RWPE1 (cell line): ENCODE data around the gene UBE2G2.

ENCODE experiments used
- CTCF ChIA-PET: fragments of 350-600 bp; sonication (Branson Sonifier 250); formaldehyde crosslinking; extraction: SDS; loops from one replicate; lab custom pipeline; 2021; lab: Yijun Ruan, JAX
- POLR2A ChIA-PET: fragments of 400-600 bp; formaldehyde crosslinking; extraction: SDS; loops from one replicate; lab custom pipeline; 2020; ENCODE audit warnings: antibody characterized with exemption; ENCODE audit not compliant: low non-redundant PET; lab: Yijun Ruan, JAX
- DNase-seq: peaks from one replicate; pipeline ENCODE4 v3.0.0; 2012; ENCODE audit warnings: low spot score
- H3K27ac ChIP-seq: fragments of 450-650 bp; 2 replicates; pipeline ENCODE4 v1.5.1; 2017
- TF ChIP-seq, protein P1 (sequence below): fragments of 450-650 bp; conservative IDR thresholded peaks from 2 replicates; pipeline ENCODE4 v1.5.1; 2017; ENCODE audit warnings: low read depth, mild to moderate bottlenecking

The UBE2G2 gene

GRCh38 chr21:44734026-44734745, 67.4 kb downstream of the UBE2G2 start:
- no peak for DNase-seq
- POLR2A ChIA-PET, result no interaction called here
- CTCF ChIA-PET, result interaction anchor here (0.7 kb wide), 1 partner anchor 16 kb away, joined by 10 read pairs; no protein-coding TSS in a partner anchor
- no peak overlapping the region; the same call in 1 of the 2 replicates for H3K27ac ChIP-seq
- TF ChIP-seq, protein P1, sequence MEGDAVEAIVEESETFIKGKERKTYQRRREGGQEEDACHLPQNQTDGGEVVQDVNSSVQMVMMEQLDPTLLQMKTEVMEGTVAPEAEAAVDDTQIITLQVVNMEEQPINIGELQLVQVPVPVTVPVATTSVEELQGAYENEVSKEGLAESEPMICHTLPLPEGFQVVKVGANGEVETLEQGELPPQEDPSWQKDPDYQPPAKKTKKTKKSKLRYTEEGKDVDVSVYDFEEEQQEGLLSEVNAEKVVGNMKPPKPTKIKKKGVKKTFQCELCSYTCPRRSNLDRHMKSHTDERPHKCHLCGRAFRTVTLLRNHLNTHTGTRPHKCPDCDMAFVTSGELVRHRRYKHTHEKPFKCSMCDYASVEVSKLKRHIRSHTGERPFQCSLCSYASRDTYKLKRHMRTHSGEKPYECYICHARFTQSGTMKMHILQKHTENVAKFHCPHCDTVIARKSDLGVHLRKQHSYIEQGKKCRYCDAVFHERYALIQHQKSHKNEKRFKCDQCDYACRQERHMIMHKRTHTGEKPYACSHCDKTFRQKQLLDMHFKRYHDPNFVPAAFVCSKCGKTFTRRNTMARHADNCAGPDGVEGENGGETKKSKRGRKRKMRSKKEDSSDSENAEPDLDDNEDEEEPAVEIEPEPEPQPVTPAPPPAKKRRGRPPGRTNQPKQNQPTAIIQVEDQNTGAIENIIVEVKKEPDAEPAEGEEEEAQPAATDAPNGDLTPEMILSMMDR, result no peak

DNA sequence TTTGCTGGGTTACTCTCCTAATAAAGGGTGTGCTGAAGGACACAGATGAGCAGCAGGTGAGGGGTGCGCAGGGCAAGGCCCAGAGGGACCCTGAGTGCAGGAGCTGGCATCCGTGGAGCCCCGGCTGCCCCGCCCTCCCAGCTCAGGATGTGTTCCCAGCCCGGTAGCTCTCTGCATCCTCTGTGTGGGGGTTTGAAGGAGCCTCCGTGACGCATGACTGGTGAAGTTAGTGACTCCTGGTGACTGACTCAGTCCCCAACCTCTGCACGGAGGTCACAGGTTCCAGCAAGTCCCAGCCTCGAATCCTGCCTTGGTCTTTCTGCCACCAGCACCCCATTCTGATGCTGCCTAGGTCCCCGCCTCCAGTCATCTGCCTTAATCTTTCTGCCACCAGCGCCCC, 68.7 kb downstream of the UBE2G2 start:
- ChIA-PET POLR2A (no interaction called here), CTCF (interaction anchor here (0.7 to 0.9 kb wide), 2 partner anchors 9 to 60 kb away, joined by 4 to 5 read pairs; no protein-coding TSS in a partner anchor)
- H3K27ac ChIP-seq, result no peak overlapping the region
- TF ChIP-seq, protein P1, result no peak
- DNase-seq, result no peak

- CTCF ChIA-PET, result no interaction called here
- TF ChIP-seq, protein P1, result no peak
- H3K27ac ChIP-seq, result no peak overlapping the region
- no peak for DNase-seq
- POLR2A ChIA-PET, result no interaction called here
Measured at GRCh38 chr21:44732263-44732662, 69.4 kb downstream of the UBE2G2 start.

GRCh38 chr21:44730951-44731579, 70.6 kb downstream of the UBE2G2 start:
- DNase-seq, result no peak
- H3K27ac ChIP-seq, result no peak overlapping the region
- ChIA-PET CTCF (interaction anchor here (1.0 kb wide), 1 partner anchor 11 kb away, joined by 4 read pairs; no protein-coding TSS in a partner anchor), POLR2A (interaction anchor here (0.6 kb wide), 1 partner anchor 279 kb away, joined by 3 read pairs; no protein-coding TSS in a partner anchor)
- TF ChIP-seq, protein P1, result no peak

DNA sequence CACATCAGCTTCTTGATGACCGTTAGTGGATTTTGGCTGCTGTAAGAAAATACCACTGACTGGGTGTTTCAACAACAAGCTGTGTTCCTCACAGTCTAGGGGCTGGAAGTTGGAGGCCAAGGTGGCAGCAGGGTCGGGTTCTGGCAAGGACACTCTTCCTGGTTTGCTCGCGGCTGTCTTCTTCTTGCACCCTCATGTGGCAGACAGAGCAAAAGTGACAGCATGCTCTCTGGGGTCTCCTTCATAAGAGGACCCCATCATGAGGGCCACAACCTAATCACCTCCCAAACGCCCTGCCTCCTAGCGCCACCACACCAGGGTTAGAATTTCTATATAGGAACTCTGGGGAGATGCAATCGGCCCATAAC, 71.6 kb downstream of the UBE2G2 start:
- H3K27ac ChIP-seq, result no peak overlapping the region
- TF ChIP-seq, protein P1, result no peak
- POLR2A ChIA-PET, result no interaction called here
- CTCF ChIA-PET, result no interaction called here
- no peak for DNase-seq

DNA sequence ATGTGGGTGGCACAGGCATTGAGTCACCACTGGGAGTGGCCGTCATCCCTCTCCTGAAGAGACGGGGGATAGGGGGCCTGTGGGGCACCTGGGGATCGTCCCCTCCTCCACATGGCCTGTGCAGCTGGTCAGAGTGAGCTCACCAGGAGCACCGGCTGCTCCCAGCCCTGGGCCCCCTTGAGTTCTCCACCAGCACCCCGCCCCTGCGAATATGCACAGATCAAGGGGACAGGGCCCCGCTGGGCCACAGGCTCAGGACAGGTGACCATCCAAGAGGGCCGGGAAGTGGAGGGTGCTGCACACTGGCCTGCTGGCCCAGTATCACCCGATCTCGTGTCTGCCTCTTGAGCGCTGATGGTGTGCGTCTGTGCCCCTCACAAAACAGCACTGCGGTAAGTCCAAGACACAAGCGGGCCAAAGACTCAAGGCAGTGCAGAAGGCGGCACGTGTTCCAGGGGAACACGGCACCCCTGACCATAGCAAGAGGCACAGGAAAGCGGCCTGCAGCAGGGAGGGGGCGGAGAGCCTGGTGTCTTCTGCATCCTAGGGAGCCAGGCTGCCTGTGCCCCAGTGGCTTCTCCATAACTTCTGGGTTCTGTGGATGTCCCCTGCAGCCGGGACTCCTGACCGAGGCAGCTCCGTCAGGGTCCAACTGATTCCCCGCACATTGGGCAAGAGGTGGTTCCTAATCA, 72.1 kb downstream of the UBE2G2 start:
- no peak for DNase-seq
- no peak overlapping the region for H3K27ac ChIP-seq
- ChIA-PET CTCF (no interaction called here), POLR2A (no interaction called here)
- TF ChIP-seq, protein P1, result no peak
